ENCODE results near the gene OPTC.

GRCh38 chr1:203473781-203474305 is 20.1 kb upstream of the OPTC start:
- TF ChIP-seq CTCF (IDR thresholded peaks at IDR 0.05; ENCODE audit: poor library complexity, severe bottlenecking), result no peak
- TF ChIP-seq TAF1 (IDR thresholded peaks at IDR 0.05; ENCODE audit: low read depth), result no peak
- TF ChIP-seq EZH2 (IDR thresholded peaks at IDR 0.05; ENCODE audit: borderline replicate concordance, insufficient read depth, low read length, poor library complexity, severe bottlenecking), result no peak
- no peak for TF ChIP-seq POLR2AphosphoS5 (IDR thresholded peaks at IDR 0.05)
- no peak for TF ChIP-seq SMC3 (conservative IDR thresholded peaks at IDR 0.05; ENCODE audit: poor library complexity)
